ENCODE results near the gene GUCA1A.

GUCA1A gene

DNA sequence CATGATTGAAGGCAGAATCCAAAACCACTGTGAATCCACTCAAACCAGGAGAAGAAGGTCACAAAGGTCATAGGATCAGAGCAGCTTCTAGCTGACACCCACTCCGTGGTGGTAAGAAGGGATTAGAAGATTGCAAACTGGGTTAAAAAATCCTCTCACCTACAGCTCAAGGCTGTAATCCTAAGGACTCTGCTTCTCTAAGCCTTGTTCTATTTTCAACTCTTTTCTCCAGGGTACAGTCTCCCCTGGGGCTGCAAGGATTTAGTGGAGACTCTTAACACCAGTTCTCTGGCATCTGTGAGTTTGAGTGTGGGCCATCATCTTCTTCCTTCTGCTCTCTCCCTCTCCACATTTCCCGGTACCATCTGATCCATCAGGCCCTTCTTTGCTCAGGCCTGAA is at the start of gene GUCA1A:
TSS of gene GUCA1A (plus strand) at position 264 of the 400 bp plus-strand sequence. CDS start 250 bp downstream, outside the sequence.
- no peak for DNase-seq

DNA sequence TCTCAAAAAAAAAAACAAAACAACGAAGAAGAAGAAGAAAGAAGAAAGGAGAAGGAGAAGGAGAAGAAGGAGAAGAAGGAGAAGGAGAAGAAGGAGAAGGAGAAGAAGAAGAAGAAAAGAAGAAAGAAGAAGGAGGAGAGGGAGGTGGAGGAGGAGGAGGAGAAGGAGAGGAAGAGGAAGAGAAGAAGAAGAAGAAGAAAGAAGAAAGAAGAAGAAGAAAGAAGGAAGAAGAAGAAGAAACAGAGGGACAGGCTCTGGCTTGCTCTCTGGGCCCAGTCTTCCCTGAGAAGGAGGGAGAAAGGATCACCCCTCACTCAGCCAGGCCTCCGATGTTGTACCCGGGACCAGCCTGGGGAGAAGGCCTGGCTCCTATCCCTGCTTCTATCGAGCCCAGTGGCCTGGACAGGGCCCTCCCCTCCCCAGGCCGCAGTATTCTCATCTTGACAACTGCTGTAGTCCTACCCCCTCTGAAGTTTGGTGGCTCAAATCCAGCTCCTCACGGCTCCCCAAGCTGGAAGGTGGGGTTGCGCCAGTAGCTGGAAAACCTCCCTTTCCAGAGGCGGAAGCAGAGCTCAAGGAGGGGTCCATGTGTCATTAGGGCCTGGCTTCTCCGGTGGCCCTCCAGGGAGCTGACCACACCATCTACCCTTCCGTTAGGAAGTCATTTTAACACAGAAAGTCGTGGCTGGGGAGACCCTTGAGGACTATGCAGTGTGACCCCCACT is 49.6 kb upstream of the GUCA1A start:
- no peak for DNase-seq

DNA sequence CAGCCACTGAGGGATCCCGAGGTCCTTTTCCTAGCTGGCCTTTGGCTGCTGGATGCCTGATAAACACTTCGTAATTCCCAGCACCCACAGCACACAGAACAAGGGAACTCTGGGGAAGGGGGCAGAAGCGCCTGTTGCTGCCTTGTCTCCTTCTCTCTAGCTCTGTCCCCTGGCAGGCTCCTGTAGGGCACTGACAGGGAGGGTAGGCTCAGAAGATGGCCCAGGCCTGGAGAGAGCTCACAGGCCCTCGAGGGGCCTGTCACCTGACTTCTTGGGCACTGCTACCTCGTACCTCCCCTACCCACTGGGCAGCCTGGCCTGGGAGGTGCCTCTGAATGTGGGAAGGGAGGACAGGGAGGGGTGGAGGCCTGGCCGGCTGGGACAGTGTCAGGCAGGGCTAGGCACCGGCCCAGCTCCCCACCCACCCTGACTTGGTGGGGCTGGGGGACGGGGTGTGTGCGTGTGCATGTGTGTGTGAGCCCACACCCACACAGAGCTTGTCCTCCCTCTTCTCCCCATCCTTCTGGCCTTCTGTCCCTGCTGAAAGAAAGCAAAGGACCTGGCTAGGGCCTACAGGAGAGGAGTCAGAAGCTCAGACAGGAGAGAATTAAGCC is 48.8 kb upstream of the GUCA1A start:
- no peak for DNase-seq

DNA sequence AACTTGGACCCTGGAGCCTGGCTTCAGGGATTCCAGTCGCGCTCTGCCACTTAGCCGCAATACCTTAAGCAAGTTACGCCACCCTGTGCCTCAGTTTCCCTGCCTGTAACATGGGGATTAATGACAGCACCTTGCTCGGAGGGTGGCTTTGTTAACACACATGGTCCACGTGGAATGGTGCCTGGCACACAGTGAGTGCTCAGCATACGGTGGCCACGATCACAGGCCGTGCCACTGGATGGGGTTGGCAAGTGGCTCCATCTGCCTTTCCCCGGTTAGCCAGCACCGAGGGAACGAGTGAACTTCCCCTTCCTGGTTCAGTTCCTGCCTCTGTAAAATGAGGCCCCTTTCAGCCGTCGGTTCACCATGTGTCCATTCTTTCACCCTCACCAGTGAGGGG is 47.9 kb upstream of the GUCA1A start:
- DNase-seq: no peak

DNA sequence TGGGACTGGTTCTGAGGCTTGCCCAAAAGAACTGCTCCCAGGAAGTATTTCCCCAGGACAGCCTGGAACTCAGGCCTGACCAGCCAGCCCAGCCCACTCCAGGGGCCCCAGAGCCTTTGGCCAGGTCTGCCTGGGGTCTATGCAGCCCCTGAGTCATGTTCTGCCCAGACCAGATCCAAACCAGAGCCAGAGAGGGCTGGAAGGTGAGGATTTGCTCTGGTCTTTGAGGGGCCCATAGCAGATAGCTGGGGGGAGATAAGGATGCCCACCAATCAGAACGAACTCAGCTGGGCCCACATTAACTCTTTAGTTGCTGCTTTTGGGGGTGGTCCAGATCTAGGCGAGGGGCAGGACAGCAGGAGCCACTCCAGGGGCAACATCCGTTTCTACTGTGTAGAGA is 47.5 kb upstream of the GUCA1A start:
- no peak for DNase-seq

DNA sequence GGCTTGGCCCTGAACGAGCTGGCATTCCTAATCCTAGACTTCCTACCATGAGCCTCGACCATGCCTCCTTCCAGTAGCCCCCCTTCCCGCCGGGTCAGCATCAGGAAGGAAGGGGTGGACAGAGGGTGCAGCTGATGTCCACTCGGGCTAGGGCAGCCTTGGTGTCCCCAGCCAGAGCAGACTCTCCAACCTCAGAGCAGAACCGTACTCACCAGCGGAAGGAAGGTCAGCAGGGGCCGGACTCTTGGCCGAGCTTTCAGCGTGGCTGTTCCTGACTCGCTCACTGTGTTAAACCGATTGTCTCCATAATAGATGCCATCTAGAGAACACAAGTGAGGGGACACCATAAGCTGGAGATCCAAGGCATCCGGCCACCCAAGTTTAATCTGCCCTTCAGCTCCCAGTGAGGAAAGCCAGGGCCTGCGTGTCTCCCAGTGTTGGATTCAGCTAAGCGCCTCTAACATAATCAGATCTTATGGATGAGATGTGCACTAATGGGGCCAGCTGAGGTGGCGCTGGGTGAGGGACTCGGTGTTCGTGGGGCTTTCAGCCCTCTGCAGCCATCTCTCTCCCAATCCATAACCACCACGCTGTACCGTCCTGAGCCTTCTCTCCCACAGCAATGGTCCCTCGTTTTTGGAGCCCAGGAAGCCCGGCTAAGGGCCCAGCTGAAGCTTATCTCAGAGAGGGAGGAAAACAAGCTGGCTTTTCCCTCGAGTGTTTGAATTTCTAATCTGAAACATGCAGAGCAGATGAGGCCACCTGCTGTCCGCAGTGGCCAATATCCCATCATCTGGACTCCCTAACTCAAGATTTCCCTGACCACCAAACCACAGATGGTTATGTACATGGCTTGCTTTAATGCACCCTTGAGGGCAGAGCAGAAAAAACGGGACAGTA is 44.5 kb upstream of the GUCA1A start:
- DNase-seq: no peak

DNA sequence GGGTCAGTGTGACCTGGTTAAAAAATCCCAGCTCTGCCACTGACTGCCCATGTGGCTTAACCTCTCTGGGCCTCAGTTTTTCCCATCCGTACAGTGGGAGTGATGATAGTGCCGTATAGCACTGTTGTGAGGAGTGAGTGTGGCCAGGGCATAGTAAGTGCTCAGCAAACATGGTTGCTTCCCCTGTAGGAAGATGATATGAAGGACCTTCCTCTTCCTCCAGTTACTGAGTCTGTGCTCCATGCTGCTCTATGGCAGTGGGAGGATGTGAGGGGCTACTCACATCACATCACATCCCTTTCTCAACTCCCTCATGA is 43.8 kb upstream of the GUCA1A start:
- no peak for DNase-seq

DNA sequence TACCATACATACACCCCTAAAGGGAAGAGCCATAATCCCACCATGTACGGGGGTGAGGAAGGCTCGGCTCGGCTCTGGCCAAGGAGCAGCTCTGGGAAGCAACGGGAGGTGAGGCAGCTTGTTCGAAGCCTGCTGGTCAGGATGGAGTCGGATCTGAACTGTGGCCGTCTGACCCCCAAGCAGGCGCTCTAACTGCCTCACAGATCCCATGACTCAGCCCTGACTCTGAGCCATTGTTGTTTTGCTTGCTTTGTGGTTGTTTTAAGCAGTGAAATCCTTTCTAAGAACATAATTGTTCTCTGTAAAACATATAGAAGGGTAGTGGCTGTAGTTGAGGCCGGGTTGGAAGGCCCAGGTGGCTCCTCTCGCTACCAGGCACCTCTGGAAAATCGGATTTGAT is 41.6 kb upstream of the GUCA1A start:
- DNase-seq: no peak

DNA sequence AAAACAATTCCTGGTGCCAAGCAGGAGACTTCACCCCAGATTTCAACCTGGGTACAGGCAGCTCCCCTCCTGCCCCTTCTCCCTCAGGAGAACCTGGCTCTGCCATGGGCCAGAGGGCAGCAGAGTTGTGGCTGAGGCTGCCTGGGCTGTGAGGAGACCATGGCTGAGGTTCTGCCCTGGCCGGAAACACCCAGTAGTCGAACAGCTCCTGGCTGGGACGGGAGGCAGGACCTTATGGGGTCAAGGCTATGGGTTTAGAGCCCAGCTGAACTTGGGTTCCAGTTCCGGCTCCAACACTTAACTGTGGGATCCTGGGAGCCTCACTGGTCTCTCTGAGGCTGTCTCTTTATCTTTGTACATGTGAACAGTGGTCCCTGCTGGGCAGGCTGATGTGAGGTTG is 39.2 kb upstream of the GUCA1A start:
- no peak for DNase-seq

DNA sequence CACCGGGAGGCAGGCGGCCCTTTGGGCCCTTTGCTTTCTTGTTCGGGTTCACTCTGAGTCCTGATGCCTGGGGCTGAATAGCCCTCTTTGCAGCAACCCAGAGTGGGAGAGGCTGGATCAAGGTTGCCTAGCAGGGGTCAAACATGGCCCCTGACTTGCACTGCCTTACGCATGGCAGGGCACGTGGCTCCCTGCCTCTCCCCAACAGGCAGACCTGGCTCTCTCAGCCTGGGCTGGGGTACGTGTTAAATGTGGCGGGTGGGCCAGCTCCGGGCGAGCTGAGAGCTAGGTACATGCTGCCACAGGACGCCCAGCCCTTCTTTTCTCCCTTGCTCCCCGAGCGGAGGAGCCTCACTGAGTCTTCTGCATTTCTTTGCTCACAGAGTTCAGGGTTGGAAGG is 38.0 kb upstream of the GUCA1A start:
- DNase-seq: no peak

DNA sequence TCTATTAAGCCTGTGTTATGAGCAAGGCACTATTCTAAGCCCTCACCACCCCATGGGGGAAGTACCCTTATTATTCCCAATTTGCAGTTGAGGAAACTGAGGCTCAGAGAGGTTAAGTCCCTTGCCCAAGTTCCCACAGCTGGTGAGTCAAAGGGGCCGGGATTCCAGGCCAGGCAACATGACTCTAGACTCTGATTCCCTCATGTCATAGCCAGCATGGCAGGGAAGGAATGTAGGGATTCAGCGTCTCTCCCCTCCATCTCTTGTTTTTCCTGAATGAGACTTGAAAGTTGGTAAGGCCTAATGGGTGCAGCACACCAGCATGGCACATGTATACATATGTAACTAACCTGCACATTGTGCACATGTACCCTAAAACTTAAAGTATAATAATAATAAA is 37.4 kb upstream of the GUCA1A start:
- no peak for DNase-seq

DNA sequence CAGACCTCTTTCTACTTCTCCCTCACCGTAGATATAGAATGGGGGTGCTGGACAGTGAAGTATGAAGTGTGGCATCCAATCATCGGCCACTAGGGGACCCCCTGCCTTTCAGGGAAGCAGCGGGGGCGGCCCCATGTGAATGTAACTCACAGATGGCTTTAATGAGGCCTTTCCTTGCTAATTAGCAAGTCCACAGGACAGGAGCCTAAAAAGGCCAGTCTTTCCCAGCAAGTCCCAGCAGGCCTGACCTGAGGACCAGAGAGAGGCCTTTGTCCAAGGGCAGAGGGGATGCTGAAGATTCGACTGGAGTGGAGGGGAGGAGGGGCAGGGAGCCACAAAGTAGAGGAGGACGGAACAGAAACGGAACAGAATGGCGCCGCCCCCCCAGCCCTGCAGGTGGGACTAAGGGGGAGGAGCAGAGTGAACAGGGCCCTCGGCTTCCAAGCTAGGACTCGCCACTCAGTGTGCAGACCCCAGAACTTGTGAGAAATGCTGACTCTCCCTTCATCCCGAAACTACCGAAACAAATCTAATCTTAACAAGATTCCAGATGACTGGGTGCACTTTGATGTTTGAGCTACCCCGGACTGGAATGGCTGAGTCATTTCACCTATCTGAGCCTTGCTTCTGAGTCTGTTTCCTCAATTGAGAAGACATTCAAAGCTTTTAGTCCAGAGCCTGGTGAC is 36.5 kb upstream of the GUCA1A start:
- DNase-seq: peak; percentile 41

DNA sequence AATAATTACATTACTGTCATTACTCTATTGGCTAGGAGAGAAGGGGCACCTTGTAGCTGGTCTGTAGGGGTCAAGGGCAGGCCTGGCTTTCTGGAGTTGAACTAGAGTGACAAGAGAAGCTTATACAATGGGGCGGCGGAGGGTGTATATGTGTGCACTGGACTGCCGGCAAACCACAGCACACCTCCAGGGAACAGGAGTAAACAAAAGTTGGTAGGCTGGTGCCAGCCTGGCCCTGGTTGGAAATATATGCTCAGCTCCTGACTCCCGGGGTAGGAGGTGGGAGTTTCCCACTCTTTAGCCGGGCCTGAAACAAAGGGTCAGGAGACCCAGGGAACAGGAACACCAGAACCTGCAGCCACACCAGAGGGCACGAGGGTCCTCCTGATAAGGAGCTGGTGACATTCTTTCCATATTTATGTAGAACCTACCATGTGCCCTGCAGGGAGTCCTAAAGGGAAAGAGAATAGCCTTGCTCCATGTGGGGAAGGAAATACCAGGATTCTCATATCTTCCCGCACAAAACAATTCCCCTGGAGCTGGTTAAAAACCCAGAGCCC is 35.9 kb upstream of the GUCA1A start:
- DNase-seq: no peak

DNA sequence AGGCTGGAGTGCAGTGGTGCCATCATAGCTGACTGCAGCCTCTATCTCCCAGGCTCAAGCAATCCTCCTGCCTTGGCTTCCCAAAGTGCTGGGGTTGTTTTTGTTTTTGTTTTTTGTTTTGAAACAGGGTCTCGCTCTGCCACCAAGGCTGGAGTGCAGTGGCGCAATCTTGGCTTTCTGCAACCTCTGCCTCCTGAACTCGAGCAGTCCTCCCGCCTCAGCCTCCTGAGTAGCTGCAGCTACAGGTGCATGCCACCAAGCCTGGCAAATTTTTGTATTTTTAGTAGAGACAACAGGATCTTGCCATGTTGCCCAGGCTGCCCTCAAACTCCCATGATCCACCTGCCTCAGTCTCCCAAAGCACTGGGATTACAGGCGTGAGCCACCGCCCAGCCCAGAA is 35.0 kb upstream of the GUCA1A start:
- DNase-seq: no peak

DNA sequence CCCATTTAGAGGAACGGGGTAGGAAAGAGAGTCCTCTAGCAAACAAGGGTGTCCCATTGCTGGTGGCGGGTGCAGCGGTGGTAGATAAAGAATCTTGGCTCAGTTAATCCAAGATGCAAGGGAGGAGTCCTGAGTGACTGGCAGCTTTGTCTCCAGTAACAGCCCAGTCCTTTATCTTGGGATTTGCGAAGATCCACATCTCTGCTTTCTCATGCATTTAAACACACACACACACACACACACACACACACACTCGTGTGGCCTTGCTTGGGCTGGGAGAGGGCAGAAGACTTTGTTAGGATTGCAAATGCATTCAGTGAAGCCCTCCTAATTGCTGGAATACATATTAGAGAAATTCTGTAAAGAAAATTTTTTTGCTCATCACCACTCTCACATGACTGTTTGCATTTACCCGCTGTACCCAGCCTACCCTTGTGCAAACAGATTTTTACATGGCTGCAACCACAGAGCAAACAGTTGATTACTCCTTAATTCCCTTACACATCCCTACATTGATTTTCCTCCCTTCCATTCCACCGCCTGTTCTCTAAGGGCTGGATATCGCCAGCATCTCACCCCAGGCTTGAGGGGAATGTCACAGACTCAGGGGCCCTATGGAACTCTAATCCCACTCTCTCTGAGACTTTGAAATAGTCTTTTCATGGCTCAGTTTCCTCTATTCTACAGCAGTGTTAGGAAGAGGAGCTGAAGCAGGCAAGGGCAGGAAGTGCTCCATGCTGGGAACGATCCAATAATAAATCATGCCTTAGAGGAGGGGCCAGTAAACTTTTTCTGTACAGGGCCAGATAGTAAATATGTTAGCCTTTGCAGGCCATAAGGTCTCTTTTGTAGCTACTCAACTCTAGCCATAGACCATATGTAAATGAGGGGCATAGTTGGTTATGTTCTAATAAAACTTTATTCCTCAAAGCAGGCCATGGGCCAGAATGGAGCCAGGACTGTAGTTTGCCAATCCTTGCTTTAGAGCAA is 34.2 kb upstream of the GUCA1A start:
- DNase-seq: no peak

DNA sequence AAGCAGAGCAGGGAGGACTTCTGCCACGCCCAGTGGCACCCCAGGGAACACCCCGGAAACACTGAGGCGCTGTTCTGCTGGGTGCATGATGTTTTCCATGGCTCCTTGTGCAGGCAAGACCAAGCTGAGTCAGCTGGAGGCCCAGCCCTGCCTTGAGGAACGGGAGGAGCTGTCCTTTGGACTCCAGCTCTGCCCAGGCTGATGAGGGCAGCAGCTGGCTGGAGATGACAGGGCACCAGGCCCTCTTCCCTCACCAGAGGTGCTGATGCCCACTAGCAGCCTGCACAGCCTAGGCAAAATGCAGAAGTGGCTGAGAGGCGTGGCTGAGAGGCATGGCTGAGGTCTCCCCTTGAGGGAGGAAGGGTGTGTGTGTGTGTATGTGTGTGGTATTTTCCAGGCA is 33.1 kb upstream of the GUCA1A start:
- DNase-seq: peak; percentile 48

DNA sequence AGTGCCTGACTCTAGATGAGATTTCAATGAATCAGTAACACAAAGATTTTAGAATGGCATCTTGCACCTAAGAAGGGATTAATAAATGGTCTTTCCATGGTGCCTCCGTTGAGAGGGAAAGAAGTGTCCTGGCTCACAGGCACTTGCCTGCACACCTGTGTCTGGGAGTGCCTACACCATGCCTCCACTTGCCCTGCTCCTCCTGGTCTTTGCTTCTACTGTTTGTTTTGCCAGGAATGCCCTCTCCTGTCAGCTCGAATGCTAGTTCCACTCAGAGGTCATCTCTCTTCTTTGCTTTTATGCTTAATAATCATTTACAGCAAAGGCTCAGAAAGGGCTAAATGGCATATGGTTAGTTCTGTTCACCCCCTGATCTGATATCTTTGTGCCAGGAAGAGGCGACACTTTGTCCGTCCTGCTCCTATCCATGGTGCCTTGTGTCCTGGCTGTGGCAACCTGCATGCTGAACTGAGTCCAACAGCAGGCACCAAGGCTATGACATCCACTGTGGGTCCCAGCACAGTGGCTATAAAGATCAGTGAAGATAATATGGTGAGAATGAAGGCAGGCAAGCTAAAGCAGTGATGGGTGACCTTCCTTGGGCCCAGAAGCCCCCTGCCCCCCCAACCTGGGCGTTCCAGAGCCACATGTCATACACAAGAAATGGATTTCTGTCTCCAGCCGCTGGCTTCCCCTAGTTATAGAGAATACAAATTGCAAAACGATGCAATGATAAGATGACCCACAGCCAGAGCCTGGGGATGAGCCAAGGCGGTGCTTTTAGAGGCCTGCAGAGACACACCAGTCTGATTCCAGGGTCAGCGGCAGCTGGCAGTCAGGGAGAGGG is 32.2 kb upstream of the GUCA1A start:
- DNase-seq: no peak

DNA sequence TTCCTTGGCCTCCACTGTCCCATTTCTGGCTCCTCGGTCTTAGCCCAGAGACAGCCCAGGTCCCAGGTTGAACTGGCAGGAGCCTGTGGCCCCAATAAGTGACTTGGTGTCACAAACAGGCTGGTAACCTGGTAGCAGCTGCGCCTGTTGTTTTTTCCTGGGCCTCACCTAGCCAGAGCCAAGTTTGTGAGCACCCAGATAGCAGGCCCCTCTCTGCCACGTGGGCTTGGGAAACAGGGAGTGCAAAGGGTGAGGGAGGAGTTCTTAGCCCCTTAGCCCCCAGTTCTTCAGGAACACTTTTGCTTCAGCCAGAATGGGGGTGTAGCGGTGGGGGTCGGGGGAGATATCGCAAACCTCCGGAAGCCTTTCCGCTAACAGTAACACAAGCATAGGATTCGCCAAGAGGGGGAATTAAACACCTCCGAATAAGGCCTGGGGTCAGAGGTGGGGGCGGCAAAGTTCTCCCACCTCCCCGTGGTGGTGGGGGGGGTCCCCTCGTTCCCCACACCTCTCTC is 31.5 kb upstream of the GUCA1A start:
- no peak for DNase-seq

DNA sequence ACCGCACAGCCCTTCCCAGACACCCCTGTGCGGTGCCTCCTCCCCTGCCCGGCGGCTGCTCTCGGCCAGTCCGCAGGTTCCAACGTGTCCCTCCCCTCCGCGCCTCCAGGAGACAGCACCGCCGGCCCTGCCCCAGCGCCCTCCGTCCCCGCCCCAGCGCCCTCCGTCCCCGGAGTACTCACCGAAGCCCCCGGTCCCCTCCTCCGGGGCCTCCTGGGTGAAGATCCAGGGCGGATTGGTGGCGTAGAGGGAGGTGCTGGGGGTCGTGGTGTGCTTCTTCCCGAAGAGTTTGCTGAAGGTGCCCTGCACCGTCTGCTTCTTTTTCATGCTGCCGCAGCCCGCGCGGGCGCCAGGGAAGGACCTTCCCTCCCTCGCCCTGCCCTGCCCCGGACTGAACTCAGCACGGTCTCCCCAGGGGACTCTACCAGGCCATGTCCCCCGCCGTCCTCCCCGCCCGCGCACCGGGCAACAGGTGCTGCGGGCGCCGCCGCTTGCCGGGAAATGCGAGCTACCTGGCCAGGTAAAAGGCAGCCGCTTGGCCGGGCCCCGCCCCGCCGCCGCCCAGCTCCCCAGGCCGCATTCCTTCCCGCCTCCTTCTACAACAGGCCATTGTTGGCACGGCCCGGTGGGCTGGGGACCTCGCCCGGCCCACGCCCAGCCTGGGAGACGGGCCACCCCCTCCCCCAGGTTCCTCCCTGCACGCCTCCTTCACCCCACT is 30.9 kb upstream of the GUCA1A start, which contains the start of gene C6orf132:
TSS of gene C6orf132 (minus strand) at position 503 of the 718 bp plus-strand sequence. CDS start at position 327, 176 bp downstream.
- no peak for DNase-seq

DNA sequence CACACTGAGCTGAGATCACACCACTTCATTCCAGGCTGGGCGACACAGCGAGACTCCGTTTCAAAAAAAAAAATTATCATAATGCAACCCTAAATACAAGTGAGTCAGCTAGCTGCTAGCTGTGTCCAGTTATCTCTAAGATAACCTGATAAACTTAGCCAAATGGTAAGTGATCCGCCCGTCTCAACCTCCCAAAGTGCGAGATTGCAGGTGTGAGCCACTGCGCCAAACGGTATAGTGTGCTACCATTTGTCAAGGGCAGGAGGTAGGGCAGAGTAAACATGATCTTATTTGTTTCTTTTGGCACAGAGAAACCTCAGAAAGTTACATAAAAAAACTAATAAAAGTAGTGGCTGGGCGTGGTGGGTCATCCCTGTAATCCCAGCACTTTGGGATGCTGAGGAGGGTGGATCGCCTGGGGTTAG is 26.0 kb upstream of the GUCA1A start:
- DNase-seq: no peak

Data from RPMI8226 (cell line).